GM10266 (cell line): Measurements from ENCODE around the gene KCNG2.

Experiments used
- DNase-seq: peaks from one replicate; pipeline ENCODE4 v3.0.0; 2012; ENCODE audit errors: extremely low spot score
- TF ChIP-seq, protein P1 (sequence below): IDR thresholded peaks from 2 replicates; pipeline ENCODE4 v1.5.1; 2012; ENCODE audit warnings: mild to moderate bottlenecking, low read depth; ENCODE audit not compliant: control insufficient read depth, insufficient read depth; ENCODE audit errors: missing control alignments

The KCNG2 gene

DNA sequence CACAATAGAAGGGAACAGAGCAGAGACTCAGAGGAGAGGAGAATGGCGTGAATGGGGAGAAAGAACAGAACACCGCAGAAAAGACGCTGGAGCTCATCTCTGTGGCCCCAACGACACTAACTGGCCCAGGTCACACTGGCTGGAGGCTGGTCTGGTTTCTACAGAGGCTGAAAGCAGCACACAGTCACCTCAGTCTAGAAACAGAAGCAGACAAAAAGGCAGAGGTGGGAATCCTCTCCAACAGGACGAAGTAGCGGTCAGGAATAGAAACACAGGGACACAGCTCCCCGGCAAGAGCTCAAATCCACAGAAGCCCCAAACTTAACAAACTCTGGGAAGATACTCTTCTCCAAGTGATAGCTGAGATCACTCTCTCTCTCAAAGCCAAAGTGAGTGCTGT is 144.5 kb downstream of the KCNG2 start:
- TF ChIP-seq, protein P1, sequence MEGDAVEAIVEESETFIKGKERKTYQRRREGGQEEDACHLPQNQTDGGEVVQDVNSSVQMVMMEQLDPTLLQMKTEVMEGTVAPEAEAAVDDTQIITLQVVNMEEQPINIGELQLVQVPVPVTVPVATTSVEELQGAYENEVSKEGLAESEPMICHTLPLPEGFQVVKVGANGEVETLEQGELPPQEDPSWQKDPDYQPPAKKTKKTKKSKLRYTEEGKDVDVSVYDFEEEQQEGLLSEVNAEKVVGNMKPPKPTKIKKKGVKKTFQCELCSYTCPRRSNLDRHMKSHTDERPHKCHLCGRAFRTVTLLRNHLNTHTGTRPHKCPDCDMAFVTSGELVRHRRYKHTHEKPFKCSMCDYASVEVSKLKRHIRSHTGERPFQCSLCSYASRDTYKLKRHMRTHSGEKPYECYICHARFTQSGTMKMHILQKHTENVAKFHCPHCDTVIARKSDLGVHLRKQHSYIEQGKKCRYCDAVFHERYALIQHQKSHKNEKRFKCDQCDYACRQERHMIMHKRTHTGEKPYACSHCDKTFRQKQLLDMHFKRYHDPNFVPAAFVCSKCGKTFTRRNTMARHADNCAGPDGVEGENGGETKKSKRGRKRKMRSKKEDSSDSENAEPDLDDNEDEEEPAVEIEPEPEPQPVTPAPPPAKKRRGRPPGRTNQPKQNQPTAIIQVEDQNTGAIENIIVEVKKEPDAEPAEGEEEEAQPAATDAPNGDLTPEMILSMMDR: no peak
- DNase-seq: no peak

DNA sequence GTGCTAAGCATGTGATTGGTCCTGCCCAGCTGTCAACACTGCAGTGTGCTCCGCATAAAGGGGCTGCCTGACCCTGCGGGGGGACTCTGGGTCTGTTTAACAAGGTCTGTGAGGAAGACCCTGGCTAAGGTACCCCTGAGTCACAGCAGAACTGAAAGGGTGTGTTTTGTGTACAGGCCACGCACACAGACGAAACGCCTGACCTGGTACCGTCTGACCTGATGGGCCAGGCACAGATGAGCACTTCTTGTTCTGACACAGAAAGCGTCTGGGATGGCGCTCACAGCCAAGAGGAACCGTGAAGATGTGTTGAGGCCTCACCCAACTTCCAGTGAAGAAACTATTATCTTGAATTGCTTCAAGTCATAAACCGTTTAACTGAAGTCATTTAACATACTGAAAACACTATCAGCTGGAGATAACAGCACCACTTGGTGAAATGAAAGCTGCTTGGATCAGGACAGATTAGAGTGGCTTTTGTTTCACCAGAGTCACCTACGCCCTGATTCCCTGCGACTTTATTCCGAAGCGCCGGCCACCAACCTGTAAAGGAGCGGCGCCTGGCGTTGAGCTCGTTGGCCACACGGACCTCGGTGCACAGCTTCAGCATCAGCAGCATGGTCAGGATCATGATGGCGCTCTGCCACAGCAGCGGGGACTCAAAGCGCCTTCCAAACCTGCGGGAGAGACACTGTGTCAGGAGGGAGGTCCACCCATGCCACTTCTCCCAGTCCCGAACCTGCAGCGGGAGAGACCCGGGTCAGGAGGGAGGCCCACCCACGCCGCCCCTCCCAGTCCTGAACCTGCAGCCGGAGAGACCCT is 145.3 kb downstream of the KCNG2 start:
- TF ChIP-seq, protein P1: no peak
- DNase-seq: no peak

DNA sequence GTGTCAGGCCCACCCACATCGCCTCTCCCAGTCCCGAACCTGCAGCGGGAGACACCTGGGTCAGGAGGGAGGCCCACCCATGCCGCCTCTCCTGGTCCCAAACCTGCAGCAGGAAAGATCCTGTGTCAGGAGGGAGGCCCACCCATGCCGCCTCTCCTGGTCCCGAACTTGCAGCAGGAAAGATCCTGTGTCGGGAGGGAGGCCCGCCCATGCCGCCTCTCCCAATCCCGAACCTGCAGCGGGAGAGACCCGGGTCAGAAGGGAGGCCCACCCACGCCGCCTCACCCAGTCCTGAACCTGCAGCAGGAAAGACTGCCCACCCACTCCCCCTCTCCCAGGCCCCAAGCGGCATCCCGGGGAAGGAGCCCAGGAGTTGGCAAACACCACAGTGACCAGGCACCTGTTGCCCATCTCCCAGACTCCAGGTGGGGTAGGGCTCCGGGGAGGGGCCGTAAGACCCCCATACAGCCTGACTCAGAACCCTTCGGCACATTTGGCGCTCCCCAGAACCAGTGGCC is 145.9 kb downstream of the KCNG2 start:
- TF ChIP-seq, protein P1: no peak
- no peak for DNase-seq

DNA sequence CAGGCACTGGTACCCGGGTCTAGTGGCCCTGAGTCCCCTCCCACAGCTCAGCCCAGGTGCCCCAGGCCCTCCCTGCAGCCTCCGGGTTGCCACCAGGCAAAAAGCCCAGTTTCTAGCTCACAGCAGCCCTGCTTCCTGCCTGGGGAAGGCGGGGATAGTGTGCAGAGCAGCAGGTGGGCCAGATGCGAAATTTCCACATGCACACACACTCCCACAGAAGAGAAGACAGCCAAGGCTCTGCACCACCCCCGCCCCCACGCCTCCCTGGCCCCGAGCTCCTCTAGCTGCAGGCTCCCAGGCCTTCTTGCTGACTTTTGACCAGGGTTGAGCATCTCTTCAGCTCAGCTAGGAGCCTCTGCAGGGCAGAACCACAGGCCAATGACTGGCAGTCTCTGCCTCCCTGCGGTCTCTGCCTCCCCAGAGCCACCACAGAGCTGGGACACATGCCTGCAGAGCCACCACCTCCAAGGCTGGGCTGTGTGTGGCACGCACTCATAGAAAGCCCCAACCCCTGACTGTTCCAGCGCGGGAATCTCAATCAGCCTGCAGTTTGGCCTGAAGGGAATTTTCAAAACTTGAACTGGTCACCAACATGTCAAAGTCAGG is 146.5 kb downstream of the KCNG2 start:
- DNase-seq: peak; percentile 53
- TF ChIP-seq, protein P1: no peak

DNA sequence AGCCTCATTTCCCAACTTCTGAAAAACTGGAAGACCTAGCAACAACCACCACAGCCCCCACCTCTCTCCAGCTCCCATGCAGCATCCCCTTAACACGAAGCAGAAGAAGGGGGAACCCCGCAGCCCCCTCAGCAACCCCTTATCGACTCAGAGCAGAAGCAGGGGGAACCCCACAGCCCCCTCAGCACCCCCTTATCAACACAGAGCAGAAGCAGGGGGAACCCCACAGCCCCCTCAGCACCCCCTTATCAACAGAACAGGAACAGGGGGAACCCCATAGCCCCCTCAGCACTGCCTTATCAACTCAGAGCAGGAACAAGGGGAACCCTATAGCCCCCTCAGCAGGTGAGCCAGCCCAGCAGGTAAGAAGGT is 147.0 kb downstream of the KCNG2 start:
- no peak for DNase-seq
- TF ChIP-seq, protein P1: no peak

DNA sequence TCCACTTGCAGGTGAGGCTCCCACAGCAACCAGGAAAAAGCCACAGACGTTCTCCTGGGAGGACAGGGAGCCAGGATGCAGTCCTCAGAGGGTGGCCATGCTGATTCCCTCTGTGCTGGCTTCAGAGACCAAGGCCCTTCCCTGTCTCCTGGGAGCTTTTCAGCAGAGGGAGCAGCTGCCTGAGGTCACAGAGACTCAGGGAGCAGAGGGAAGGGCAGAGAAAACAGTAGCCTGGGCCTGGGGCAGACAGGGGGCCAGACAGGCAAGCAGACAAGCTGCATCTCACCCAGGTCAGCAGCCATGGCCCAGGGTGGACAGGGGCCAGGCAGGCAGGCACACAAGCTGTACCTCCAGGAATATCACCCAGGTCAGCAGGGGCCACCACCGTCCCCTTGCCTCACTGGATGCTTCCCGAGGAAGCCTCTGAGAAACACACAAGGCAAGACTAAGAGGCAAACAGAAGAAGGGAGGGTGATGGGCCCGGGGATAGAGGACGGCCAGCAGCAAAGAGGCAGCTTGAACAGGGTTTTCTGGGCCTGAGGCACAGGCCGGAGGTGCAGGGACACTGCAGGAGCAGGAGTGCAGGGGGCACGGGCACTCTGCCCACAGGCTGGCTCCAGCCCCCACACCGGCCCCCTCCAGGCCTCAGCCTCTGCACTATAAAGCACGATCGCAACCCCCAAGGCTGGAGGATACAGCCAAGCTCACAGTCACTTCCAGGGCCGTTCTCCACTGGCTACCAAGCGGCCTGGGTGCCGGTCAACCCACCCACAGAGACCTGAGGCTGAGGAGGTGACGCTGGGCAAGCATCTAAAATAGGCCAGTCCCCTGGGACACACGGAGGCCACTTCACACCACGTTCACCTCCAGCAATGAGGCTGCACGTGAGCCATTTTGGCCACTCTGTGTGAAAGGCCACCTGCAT is 147.6 kb downstream of the KCNG2 start:
- no peak for DNase-seq
- TF ChIP-seq, protein P1: no peak
